Right hindlimb (tissue), 1 donor: ENCODE results near the gene MARCHF11.

Source experiments
- DNase-seq: peaks from one replicate; pipeline ENCODE4 v3.0.0-alpha.2; 2018

The MARCHF11 gene

DNA sequence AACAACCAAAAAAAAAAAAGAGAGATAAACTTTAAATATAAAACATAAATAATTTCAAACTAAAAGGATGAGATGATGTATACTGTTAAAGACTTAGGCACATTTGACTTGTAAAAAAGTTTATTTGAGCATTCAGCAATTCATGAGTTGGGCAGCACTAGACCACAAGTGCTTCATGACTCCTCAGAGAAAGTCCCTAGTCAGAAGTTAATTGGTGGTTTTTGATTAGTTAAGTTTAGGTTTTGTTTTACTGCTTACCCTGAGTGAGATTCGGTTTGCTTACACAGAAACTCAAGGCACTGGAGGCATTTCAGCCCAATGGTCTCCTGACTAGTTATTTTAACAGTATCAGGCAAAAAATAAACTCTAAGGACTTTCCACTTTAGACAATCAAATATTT, 129.2 kb downstream of the MARCHF11 start:
- DNase-seq, result no peak

DNA sequence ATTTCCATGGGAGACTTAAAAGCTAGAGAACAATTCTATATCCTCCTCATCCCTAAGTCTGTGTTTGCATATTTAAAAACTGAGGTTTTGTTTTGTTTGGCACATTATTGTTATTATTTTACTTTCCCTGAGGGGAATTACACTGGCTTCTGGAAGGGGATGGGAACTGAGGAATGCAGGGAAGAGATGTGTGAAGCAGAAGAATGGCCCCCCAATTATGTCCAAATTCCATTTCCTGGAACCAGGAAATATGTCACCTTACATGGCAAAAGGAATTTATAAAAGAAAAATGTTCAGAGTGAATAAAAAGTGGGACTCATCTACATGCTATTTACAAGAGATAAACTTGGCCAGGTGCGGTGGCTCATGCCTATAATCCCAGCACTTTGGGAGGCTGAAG, 129.8 kb downstream of the MARCHF11 start:
- no peak for DNase-seq

DNA sequence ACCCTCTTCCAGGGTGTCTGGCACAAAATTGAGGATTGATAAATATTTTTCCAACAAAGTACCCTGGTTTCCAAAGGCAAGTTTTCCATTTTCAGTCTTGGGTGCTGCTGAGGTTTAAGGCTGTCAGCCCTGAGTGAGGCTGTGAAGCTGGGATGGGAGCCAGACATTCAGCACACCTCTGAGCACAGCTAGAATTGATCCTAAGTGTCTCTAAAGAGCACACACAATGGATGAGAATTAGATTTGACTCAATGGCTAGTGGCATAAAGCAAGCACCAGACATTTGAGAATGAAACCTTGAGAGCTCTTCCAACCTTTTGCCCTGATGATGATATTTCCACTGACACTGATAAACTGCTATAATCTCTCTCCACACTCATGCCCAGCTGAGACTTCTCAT, 131.5 kb downstream of the MARCHF11 start:
- no peak for DNase-seq

DNA sequence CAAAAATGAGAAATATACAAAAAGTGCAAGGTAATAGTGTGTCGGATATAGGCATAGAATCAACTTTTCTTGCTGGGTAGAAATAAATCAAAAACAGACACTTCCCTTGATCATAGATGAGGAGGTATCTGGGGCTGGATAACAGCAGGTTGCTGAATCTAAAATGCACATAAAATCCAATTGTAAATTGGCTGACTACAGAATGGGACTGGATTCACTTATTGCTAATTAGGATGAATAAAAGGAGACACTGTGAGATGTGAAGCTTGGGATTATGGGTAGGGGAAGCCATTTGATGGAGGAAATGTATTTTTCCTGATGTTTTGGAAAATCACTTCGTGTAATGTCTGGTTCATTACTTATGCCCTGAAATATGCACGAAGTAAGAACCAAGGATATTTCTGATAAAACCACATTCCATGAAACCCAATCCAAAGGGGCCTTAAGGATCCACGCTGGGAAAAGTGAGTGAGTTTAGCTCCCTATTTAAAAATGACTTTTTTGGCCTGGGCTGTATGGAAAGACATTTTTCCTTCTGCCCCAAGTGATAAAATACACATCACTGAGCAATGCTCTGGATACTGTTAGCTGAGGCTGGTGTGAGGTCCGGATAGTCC, 136.1 kb downstream of the MARCHF11 start:
- no peak for DNase-seq

DNA sequence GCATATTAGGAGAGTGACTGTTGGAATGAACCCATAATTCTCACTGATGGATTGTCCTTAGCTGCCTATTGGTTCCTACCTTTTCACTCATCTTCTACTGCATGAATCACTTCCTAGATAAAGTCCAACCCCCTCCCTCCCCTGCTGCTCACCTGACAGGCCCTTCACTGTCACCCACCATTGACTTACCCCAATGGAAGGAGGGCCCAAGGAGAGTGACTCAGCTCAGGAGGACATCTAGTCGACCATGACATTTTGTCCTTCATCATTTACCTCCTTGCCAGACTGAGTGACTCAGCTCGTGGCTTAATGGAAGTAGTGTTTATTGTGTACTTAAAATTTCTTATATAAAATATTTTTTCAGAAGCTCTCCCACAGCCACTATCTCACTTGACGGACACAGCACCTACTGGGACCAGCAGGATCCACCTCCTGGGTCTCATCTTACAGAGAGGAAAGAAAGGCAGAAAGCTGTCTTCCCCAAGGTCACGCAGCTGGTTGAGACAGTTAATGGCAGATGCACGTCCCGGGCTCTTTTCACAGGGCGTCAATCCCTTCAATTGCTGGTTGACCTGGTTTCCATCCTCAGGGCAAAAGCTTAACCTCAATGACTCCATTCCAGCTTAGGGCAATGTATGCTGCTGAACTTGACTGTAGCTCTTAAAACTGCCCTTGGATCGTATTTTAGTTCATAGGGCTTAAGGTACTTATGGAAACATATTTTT, 142.3 kb downstream of the MARCHF11 start:
- DNase-seq, result no peak

DNA sequence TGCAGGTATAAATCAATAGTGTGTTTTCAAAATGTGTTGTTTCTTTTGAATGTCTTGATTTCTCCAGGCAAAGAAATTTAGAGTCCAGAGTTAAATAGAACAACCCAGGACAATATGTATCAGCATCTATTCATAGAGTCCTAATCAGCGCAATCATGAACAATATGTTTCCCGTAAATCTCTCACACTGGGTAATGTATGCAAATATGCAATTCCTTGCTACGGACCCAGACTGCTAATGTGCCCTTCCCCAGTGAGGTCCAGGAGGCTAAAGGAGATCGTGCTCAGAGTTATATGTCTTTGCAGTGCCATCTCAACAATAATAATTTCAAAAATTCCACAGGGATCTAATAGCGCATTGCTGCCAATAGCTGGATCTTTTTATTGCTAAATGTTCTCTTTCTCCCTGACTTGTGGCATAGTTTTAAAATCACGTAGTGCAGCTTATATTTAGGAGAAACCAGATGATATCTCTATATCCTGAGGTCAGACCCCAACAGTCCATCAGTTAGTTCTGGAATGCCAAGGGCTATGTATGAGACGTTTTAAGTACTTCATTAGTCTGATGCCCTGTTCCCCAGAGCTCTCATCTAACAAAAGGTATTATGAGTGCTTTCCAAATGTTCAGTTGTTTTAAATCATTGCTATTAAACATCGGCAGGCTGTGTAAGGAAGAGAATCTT, 145.1 kb downstream of the MARCHF11 start:
- DNase-seq, result no peak

DNA sequence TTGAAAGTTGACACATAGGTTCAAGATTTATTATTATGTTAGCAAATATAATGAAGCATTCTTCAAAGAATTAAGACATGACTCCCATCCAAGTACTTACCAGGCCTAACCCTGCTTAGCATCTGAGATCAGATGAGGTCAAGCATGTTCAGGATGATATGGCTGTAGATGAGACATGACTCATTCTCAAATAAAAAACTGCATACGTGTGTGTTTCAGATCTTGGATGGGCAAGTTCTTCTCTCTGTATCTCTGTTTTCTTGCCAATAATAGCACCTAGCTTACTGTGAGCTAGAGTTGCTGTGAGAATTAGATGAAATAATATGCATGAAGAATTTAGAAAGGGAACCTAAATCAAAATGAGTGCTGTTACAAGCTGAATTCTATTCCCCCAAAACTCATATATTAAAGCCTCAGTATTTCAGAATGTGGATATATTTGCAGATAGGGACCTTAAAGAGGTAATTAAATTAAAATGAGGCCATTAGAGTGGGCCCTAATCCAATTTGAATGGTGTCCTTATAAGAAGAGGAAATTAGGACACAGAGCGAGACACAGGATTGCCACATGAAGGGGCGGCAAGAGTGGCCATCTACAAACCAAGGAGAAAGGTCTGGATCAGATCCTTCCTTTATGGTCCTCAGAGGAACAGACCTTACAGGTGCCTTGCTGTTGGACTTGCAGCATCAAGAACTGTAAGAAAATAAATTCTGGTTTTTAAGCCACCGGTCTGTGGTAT, 146.2 kb downstream of the MARCHF11 start:
- DNase-seq, result no peak

DNA sequence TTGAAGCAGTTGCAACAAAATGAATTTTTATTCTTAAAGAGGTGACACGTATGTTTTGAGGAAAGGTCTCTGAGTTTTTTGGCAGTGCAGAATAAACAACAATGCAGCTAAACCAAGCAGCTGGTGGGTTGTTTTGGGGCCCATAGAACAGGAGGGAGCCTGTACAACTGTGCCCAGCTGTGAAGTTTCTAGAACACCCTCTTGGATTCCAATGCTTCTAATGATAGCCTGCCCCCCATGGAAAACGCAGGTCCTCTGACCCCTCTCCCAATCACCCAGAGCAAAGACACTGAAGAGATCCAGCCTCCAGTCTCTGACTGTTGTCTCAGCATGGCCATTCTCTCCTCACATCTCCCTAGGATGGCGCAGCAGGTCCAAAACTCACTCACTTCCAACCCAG, 150.9 kb downstream of the MARCHF11 start:
- no peak for DNase-seq

DNA sequence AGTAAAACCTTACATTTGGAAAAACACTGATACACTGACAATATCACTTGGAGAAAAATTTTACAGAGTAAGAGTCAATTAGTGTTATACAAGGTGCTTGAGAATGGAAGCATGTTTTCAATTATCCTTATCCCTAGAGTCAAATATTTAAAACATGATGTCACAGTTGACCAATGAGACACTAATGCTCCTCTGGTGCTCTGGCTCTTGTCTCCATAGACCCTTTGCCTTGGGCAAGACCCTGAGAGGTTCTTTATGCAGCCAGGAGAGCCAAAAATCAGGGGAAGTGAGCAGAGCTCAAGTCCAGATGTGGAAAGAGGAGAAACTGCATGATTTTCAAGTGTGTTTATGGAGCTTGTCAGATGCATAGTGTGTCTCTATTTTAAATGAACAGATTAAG, 153.9 kb downstream of the MARCHF11 start:
- DNase-seq, result no peak

DNA sequence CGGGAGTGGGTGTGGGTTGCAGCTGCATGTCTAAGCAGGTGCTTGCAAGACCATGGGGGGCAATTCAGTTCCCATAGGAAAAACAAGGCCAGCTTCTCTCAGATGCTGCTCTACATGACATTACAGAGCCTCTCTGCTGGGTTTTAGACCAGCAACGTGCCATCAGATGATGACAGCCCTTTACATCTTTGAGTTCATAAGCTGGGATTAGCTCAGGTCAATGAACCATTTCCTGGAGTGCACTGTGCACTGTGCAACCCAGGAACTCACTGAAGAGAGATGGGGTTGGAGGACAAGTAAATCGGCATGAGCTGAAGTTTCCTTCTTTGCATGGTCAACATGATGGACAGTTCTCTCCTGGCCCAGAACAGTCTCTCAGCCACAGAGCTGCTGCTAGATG, 160.6 kb downstream of the MARCHF11 start:
- no peak for DNase-seq

DNA sequence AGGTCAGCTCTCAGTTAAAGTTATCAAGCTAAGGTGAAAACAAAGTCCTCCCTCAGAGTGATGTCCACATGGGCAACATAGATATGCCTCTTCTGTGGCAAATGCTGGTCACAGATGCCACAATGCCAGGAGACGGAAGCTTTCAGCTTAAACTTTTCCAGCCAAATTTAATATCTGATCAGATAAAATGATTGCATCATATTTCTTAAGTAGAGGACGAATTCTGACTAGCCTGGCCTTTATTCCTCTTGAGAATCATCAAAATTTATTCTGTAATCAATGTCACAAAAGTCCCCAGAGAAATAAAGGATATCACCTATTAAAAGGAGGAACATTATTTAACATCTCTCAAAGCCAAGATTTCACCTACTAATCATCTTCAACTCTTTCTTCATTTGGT, 161.9 kb downstream of the MARCHF11 start:
- no peak for DNase-seq
